Body of pancreas (tissue), 4 donors: ENCODE data around the gene FNDC3B.

Source experiments
- POLR2A ChIP-seq, 3 donors: fragments of 450-650 bp; IDR thresholded peaks; one replicate each; pipeline ENCODE4 v1.6.1; 2016; ENCODE audit warnings: antibody characterized with exemption in 3 of 3, mild to moderate bottlenecking in 2 of 3
- TF ChIP-seq, protein P1 (sequence below), 7 experiments: fragments of 450-650 bp in 4 of 7; fragments of 200-600 bp in 3 of 7; sonication (generic) in 3 of 7; IDR thresholded peaks; one replicate each; pipeline ENCODE4 v1.5.1; 2016 to 2019; ENCODE audit warnings: antibody characterized with exemption in 7 of 7

DNA sequence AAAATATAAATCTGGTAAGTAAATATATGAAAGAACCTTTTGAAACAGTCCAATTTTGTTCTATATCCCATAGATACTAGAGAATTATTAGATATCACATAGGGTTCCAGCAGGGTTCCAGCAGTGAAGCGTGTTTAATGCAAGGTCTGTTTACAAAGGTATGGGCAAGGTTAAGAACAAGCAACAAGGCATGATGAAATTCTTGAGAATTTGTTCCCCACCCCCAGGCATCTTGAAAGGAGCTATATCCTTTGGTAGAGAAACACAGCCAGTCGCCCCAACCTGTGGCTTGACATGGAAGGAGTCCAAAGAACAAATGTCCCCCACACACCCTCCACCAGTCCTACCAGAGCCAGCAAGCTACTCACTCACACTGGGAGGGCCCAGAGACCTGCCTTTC lies 18.6 kb upstream of the FNDC3B start:
- TF ChIP-seq, protein P1, sequence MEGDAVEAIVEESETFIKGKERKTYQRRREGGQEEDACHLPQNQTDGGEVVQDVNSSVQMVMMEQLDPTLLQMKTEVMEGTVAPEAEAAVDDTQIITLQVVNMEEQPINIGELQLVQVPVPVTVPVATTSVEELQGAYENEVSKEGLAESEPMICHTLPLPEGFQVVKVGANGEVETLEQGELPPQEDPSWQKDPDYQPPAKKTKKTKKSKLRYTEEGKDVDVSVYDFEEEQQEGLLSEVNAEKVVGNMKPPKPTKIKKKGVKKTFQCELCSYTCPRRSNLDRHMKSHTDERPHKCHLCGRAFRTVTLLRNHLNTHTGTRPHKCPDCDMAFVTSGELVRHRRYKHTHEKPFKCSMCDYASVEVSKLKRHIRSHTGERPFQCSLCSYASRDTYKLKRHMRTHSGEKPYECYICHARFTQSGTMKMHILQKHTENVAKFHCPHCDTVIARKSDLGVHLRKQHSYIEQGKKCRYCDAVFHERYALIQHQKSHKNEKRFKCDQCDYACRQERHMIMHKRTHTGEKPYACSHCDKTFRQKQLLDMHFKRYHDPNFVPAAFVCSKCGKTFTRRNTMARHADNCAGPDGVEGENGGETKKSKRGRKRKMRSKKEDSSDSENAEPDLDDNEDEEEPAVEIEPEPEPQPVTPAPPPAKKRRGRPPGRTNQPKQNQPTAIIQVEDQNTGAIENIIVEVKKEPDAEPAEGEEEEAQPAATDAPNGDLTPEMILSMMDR (IDR thresholded peaks at IDR 0.05): no peak
- no peak for TF ChIP-seq POLR2A (IDR thresholded peaks at IDR 0.05)
